Spleen (tissue), 11 donors: ENCODE data around the gene ALKBH8. TPM values are rescaled to one million over a fixed set of nuclear protein-coding genes. Genes with fewer than 3 reads are reported as not detected.
"Not testable (repeated sequence)": the region's sequence is repeated elsewhere in the genome, so short reads cannot be mapped to it uniquely, and the experiment has no call there.

Experiments
- DNase-seq: peaks from one replicate; pipeline ENCODE4 v3.0.0-alpha.2; 2020
- H3K27ac ChIP-seq, 8 donors: fragments of 200-600 bp; sonication (generic) in 7 of 8; 1 replicate in 4 of 8; 2 replicates in 4 of 8; pipeline versions ENCODE4 v1.5.0 to v1.8.0; 2016 to 2021; ENCODE audit warnings: inconsistent platforms in 4 of 8, mild to moderate bottlenecking in 4 of 8, moderate library complexity in 1 of 8
- H3K27me3 ChIP-seq, 7 donors: fragments of 200-600 bp; sonication (generic) in 6 of 7; replicated peaks in 1 of 7; 1 replicate in 4 of 7; 2 replicates in 3 of 7; pipeline versions ENCODE4 v1.5.0 to v1.8.0; 2016 to 2021; ENCODE audit warnings: inconsistent platforms in 3 of 7, mild to moderate bottlenecking in 1 of 7
- H3K36me3 ChIP-seq, 6 donors: fragments of 200-600 bp; sonication (generic) in 5 of 6; 1 replicate in 4 of 6; 2 replicates in 2 of 6; pipeline versions ENCODE4 v1.5.0 to v1.8.0; 2016 to 2021; ENCODE audit warnings: inconsistent platforms in 2 of 6
- H3K4me1 ChIP-seq, 6 donors: fragments of 200-600 bp; sonication (generic) in 5 of 6; 1 replicate in 3 of 6; 2 replicates in 3 of 6; pipeline versions ENCODE4 v1.5.0 to v1.8.0; 2016 to 2021; ENCODE audit warnings: inconsistent platforms in 3 of 6
- H3K4me3 ChIP-seq, 8 donors: fragments of 200-600 bp; sonication (generic) in 7 of 8; 1 replicate in 4 of 8; 2 replicates in 4 of 8; pipeline versions ENCODE4 v1.5.0 to v1.8.0; 2016 to 2021; ENCODE audit warnings: inconsistent platforms in 4 of 8, mild to moderate bottlenecking in 4 of 8, moderate library complexity in 2 of 8
- H3K9me3 ChIP-seq, 8 donors: fragments of 200-600 bp; sonication (generic) in 7 of 8; 1 replicate in 4 of 8; 2 replicates in 4 of 8; pipeline versions ENCODE4 v1.5.0 to v1.8.0; 2016 to 2021; ENCODE audit warnings: inconsistent platforms in 4 of 8
- POLR2A ChIP-seq, 3 donors: fragments of 450-650 bp; IDR thresholded peaks; one replicate each; pipeline ENCODE4 v1.5.1; 2017; ENCODE audit warnings: antibody characterized with exemption in 3 of 3, mild to moderate bottlenecking in 1 of 3
- POLR2AphosphoS5 ChIP-seq, 3 donors: sonication (generic); formaldehyde crosslinking; IDR thresholded peaks; one replicate each; pipeline ENCODE4 v1.5.1; 2017; ENCODE audit warnings: antibody characterized with exemption in 3 of 3
- WGBS, 5 donors: extraction: QIAGEN DNeasy Blood & Tissue Kit in 3 of 5; methylation state at CpG; one replicate each; pipeline versions ENCODE4 v1.1.5 to v1.1.7; 2013 to 2018; 5-methylcytosine and 5-hydroxymethylcytosine counted together
- intact Hi-C: fragments of 100-400 bp; cut with DNase I; formaldehyde crosslinking; loops from one replicate; pipeline ENCODE4 v1.15.0; 2023; ENCODE audit warnings: low total_unique reads
- polyA plus RNA-seq, 3 donors: library from polyadenylated mRNA; stranded (reverse); fragments of 200-250 nt; gene quantifications; one replicate each; pipeline ENCODE4 v1.2.1, GENCODE V29; 2013
- total RNA-seq, 7 donors: library from RNA; depleted of rRNA in 3 of 7; stranded (reverse); fragments of >200 nt in 3 of 7; fragmentation: NEBNext Ultra II Directional in 4 of 7; extraction: Animal tissue kit (Norgen Biotek cat#: 25700) in 4 of 7; gene quantifications; one replicate each; pipeline versions ENCODE4 v1.1.0 to v1.2.1, GENCODE V29; 2016 to 2021
- TF ChIP-seq, protein P1 (sequence below), 11 experiments: fragments of 200-600 bp in 7 of 11; fragments of 450-650 bp in 4 of 11; sonication (generic) in 4 of 11; IDR thresholded peaks in 8 of 11; conservative IDR thresholded peaks in 3 of 11; 1 replicate in 7 of 11; 2 replicates in 4 of 11; pipeline versions ENCODE4 v1.4.0 to v1.8.0; 2016 to 2021; ENCODE audit warnings: antibody characterized with exemption in 11 of 11, inconsistent platforms in 4 of 11, mild to moderate bottlenecking in 1 of 11
- donor health status: healthy with polysubstance abuse.
- donor health status: DM: no; HTN: no; CAD: no; lungs with moderate emphysema.
- donor health status: DM: no; HTN: no; CAD: no.
- donor health status: Bipolar disorder and iron deficiency.
- donor health status: healthy.
- donor health status: DM: no; HTN: no; CAD: no.
- donor health status: DM: yes; HTN: yes; CAD: no.

Gene ALKBH8
- total and polyA plus RNA-seq, 10 donors, result 4.0 to 10.6 (median 9.1) TPM

DNA sequence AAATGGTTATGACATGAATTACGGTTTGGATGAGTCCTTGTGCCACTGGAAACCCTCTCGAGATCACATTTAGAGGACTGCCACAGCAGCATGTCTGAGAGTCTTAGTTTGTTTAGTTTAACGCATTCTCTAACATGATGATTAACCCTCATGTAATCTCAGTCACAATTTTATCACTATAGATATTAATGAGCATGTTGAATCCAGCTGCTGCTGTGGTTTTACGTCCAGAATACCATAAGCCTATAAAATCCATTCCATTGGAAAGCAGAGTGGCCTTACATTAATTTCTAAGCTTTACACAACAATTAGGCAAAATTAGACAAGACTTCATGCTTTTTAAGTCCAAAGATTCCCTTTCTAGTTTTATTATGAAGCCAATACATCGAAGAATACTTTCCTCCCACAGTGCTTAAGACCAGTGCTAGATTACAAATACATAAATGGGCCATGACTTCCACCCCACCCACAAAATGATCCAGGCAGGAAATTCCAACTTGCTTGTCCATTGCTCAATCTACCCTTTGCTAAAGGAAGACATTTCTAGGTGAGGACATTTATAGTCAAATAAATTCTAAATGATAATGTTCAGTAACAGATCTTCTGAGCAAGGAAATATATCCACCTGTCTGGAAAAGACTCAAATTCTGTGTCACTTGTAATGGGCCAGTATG is 21.9 kb upstream of the ALKBH8 start:
- intact Hi-C loops, result no loop called here
- WGBS, 5 donors, result 74 to 89% (median 83%) methylated on average over 5 of the region's 5 CpGs
- no peaks in the 10 kb centered on the region for H3K9me3 ChIP-seq
- no peak for DNase-seq
- H3K4me1 ChIP-seq, result peaks cover 6 to 29% (median 25%) of the 10 kb centered on the region in 6 donors
- no peaks in the 10 kb centered on the region for H3K36me3 ChIP-seq
- H3K27me3 ChIP-seq, result peaks cover 0 to 84% (median 40%) of the 10 kb centered on the region in 7 donors
- no peak for TF ChIP-seq POLR2A (IDR thresholded peaks at IDR 0.05)
- no peak overlapping the region for H3K27ac ChIP-seq
- H3K4me3 ChIP-seq, result no peak overlapping the region

DNA sequence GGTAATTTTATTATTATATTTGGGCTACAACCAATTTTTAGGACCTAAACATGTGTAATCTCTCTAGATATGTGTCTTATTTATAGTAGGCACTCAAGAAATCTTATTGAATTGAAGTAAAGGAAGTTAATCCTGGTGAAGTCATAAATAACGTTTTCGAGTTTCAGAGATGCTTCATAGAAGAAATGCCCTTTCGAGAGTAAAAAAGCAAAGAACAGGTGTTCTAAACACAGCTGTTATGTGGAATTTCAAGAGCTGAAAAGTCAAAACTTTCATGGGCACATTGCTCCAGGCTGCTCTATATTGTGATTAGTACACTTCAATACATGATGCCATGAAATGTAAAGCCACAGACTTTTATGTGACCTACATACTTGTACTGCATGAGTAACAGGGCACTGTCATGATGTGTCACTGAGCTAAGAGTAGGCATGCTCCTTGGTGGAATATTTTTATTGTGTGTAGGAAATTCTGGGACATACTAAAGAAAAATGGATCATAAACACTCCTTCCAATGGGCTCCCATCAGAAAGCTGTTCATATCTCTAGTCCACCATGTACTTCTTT is 18.2 kb upstream of the ALKBH8 start:
- WGBS, 5 donors, result 51 to 66% (median 63%) methylated on average over 3 of the region's 3 CpGs

DNA sequence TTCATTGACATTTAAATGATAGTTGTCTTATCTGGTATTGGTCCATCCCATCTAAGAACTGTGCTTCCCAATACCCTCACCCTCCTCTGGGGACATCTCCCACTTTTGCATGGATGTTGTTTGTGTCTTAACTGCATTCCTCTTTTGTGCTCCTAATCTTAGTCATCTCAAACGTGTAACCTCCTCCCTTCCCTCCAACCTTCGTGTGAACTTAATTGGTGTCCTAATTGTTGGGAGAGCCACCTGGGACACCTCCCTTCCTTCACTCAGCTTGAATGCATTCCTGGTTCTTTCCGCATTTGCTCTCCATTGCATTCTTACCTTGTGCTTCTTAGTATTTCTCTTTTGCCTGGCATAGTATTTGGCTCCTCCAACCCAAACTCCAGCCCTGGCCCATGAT is 15.6 kb upstream of the ALKBH8 start:
- DNase-seq, result no peak
- no peaks in the 10 kb centered on the region for H3K36me3 ChIP-seq
- H3K27me3 ChIP-seq, result peaks cover 0 to 23% (median 0%) of the 10 kb centered on the region in 7 donors
- TF ChIP-seq POLR2AphosphoS5 (IDR thresholded peaks at IDR 0.05), result no peak
- TF ChIP-seq, protein P1, sequence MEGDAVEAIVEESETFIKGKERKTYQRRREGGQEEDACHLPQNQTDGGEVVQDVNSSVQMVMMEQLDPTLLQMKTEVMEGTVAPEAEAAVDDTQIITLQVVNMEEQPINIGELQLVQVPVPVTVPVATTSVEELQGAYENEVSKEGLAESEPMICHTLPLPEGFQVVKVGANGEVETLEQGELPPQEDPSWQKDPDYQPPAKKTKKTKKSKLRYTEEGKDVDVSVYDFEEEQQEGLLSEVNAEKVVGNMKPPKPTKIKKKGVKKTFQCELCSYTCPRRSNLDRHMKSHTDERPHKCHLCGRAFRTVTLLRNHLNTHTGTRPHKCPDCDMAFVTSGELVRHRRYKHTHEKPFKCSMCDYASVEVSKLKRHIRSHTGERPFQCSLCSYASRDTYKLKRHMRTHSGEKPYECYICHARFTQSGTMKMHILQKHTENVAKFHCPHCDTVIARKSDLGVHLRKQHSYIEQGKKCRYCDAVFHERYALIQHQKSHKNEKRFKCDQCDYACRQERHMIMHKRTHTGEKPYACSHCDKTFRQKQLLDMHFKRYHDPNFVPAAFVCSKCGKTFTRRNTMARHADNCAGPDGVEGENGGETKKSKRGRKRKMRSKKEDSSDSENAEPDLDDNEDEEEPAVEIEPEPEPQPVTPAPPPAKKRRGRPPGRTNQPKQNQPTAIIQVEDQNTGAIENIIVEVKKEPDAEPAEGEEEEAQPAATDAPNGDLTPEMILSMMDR (IDR thresholded peaks at IDR 0.05 in 8 of 11, conservative IDR thresholded peaks at IDR 0.05 in 3 of 11), result no peak
- TF ChIP-seq POLR2A (IDR thresholded peaks at IDR 0.05), result no peak
- no peak overlapping the region for H3K4me3 ChIP-seq
- 51 to 57% (median 52%) methylated on average over 3 of the region's 3 CpGs for WGBS, 5 donors
- H3K27ac ChIP-seq, result no peak overlapping the region
- H3K9me3 ChIP-seq, result peaks cover 0 to 4% (median 0%) of the 10 kb centered on the region in 8 donors
- intact Hi-C loops, result no loop called here
- no peaks in the 10 kb centered on the region for H3K4me1 ChIP-seq

More for the DNA sequence above, 18.2 kb upstream of the ALKBH8 start:
- TF ChIP-seq POLR2A (IDR thresholded peaks at IDR 0.05) (no peak), POLR2AphosphoS5 (IDR thresholded peaks at IDR 0.05) (no peak)
- TF ChIP-seq, protein P1 (IDR thresholded peaks at IDR 0.05 in 8 of 11, conservative IDR thresholded peaks at IDR 0.05 in 3 of 11), result no peak
- H3K4me3 ChIP-seq, result no peak overlapping the region
- H3K27ac ChIP-seq, result no peak overlapping the region
- intact Hi-C loops, result no loop called here
- DNase-seq, result no peak
- no peaks in the 10 kb centered on the region for H3K36me3 ChIP-seq
- peaks cover 0 to 47% (median 5%) of the 10 kb centered on the region in 7 donors for H3K27me3 ChIP-seq
- no peaks in the 10 kb centered on the region for H3K4me1 ChIP-seq
- H3K9me3 ChIP-seq, result peaks cover 0 to 4% (median 0%) of the 10 kb centered on the region in 8 donors

DNA sequence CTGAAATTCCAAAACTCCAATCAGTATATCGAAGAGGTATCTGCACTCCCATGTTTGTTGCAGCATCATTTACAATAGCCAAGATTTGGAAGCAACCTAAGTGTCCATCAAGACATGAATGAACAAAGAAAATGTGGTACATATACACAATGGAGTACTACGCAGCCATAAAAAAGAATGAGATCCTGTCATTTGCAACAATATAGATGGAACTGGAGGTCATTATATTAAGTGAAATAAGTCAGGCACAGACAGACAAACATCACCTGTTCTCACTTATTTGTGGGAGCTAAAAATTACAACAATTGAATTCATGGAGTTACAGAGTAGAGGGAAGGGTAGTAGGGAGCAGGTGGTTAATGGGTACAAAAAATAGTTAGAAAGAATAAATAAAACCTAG is 13.6 kb upstream of the ALKBH8 start:
- intact Hi-C loops, result loop anchor here (10.0 kb wide), 1 partner anchor 106 kb away; no protein-coding TSS in a partner anchor
- not testable (repeated sequence) for H3K4me3 ChIP-seq, H3K4me1 ChIP-seq, H3K36me3 ChIP-seq, H3K27me3 ChIP-seq, DNase-seq, H3K9me3 ChIP-seq, H3K27ac ChIP-seq
- WGBS, 5 donors, result 91 to 100% (median 99%) methylated on average over 2 of the region's 2 CpGs

DNA sequence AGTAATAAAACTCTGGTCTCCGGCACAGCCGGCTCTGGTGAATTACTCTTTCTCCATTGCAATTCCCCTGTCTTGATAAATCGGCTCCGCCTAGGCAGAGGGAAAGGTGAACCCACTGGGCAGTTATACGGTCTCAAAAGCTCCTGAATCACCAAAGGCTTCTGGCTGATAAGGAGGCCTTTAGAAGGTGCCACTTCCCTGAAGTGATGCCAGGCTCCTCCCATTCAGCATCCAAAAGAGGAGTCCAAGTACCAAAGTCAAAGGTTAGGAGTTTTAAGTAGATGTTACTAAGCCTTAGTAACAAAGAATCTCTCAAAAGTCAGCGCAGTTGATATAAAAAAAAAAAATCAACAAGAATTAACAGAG is 11.8 kb upstream of the ALKBH8 start:
- no peak for DNase-seq
- intact Hi-C loops, result loop anchor here (10.0 kb wide), 1 partner anchor 107 kb away; no protein-coding TSS in a partner anchor
- Histone ChIP-seq H3K27me3 (no peaks in the 10 kb centered on the region), H3K4me1 (no peaks in the 10 kb centered on the region), H3K36me3 (no peaks in the 10 kb centered on the region), H3K9me3 (peaks cover 0 to 4% (median 0%) of the 10 kb centered on the region in 8 donors), H3K4me3 (no peak overlapping the region), H3K27ac (no peak overlapping the region)
- no peak for TF ChIP-seq POLR2AphosphoS5 (IDR thresholded peaks at IDR 0.05)
- no peak for TF ChIP-seq POLR2A (IDR thresholded peaks at IDR 0.05)
- TF ChIP-seq, protein P1 (IDR thresholded peaks at IDR 0.05 in 8 of 11, conservative IDR thresholded peaks at IDR 0.05 in 3 of 11), result no peak
- WGBS, 5 donors, result 70 to 84% (median 79%) methylated on average over 6 of the region's 6 CpGs
